Ascending aorta (tissue), 2 donors: ENCODE results near the gene CHCHD3. TPM values are rescaled to one million over a fixed set of nuclear protein-coding genes. Genes with fewer than 3 reads are reported as not detected.
A peak's percentile ranks its signal among the peaks of the same experiment; 100 is the strongest.

Experiments used
- DNase-seq, 2 donors: peaks; one replicate each; pipeline ENCODE4 v3.0.0-alpha.2; 2019; ENCODE audit warnings: low spot score in 2 of 2
- H3K27ac ChIP-seq, 2 donors: fragments of 200-600 bp; sonication (generic); one replicate each; pipeline ENCODE4 v1.5.1; 2016 to 2017; ENCODE audit warnings: mild to moderate bottlenecking in 1 of 2
- H3K27me3 ChIP-seq: fragments of 200-600 bp; sonication (generic); one replicate; pipeline ENCODE4 v1.5.1; 2017
- H3K36me3 ChIP-seq, 2 donors: fragments of 200-600 bp; sonication (generic); one replicate each; pipeline ENCODE4 v1.5.1; 2016
- H3K4me1 ChIP-seq, 2 donors: fragments of 200-600 bp; sonication (generic); one replicate each; pipeline ENCODE4 v1.5.1; 2016 to 2017; ENCODE audit warnings: mild to moderate bottlenecking in 1 of 2
- H3K4me3 ChIP-seq, 2 donors: fragments of 200-600 bp; sonication (generic); one replicate each; pipeline ENCODE4 v1.5.1; 2016 to 2017; ENCODE audit warnings: mild to moderate bottlenecking in 1 of 2
- H3K9me3 ChIP-seq, 2 donors: fragments of 200-600 bp; sonication (generic); one replicate each; pipeline ENCODE4 v1.5.1; 2016
- intact Hi-C: fragments of 100-400 bp; cut with DNase I; formaldehyde crosslinking; loops from one replicate; pipeline ENCODE4 v1.15.1; 2023
- total RNA-seq: library from RNA; depleted of rRNA; stranded (reverse); fragments of >200 nt; gene quantifications from one replicate; pipeline ENCODE4 v1.1.0, GENCODE V29; 2016
- TF ChIP-seq, protein P1 (sequence below), 3 experiments: fragments of 200-600 bp in 2 of 3; fragments of 450-650 bp in 1 of 3; sonication (generic) in 2 of 3; IDR thresholded peaks; one replicate each; pipeline ENCODE4 v1.5.1; 2016 to 2019; ENCODE audit warnings: antibody characterized with exemption in 3 of 3, mild to moderate bottlenecking in 1 of 3, moderate library complexity in 1 of 3

CHCHD3 gene
- total RNA-seq, 1 donor from 2014 or later, result 26.2 TPM

DNA sequence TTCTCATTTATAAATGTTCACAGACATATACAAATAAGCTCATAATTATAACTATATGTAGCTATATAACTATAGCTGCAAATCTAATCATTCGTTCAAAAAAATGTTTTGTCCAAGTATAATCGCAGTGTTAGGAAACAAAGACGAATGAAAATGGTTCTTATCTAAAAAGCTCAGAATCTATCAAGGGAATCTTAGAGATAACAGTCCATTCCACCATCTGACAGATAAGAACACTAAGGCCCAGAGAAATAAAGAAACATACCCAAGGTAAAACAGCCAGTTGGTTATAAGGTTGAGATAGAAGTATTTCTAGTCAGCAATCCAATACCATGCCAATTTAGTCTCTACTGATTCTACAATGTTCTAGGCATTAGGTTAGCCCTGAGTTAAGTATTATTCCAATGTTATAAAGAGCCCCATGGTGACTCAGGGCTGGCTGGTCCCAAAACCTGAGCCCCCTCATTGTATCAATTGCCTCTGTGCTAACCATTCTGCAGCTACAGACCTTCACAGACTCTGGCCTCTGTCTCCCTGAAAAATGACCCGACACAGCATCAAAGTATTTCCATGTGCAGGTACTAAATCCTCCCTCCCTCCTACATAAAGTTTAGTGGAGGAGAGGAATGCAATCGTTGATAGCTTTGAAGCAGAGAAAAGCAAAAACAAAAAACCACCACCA lies 30.0 kb downstream of the CHCHD3 start:
- no peak overlapping the region for H3K4me3 ChIP-seq
- TF ChIP-seq, protein P1, sequence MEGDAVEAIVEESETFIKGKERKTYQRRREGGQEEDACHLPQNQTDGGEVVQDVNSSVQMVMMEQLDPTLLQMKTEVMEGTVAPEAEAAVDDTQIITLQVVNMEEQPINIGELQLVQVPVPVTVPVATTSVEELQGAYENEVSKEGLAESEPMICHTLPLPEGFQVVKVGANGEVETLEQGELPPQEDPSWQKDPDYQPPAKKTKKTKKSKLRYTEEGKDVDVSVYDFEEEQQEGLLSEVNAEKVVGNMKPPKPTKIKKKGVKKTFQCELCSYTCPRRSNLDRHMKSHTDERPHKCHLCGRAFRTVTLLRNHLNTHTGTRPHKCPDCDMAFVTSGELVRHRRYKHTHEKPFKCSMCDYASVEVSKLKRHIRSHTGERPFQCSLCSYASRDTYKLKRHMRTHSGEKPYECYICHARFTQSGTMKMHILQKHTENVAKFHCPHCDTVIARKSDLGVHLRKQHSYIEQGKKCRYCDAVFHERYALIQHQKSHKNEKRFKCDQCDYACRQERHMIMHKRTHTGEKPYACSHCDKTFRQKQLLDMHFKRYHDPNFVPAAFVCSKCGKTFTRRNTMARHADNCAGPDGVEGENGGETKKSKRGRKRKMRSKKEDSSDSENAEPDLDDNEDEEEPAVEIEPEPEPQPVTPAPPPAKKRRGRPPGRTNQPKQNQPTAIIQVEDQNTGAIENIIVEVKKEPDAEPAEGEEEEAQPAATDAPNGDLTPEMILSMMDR (IDR thresholded peaks at IDR 0.05), result no peak
- no peaks in the 10 kb centered on the region for H3K36me3 ChIP-seq
- no peaks in the 10 kb centered on the region for H3K27me3 ChIP-seq
- intact Hi-C loops, result loop anchor here (5.0 kb wide), 1 partner anchor 55 kb away; no protein-coding TSS in a partner anchor
- peaks cover 3 to 29% of the 10 kb centered on the region in 2 donors for H3K4me1 ChIP-seq
- H3K27ac ChIP-seq, result peak overlapping the region; percentile 80 to 82
- H3K9me3 ChIP-seq, result no peaks in the 10 kb centered on the region
- no peak for DNase-seq

DNA sequence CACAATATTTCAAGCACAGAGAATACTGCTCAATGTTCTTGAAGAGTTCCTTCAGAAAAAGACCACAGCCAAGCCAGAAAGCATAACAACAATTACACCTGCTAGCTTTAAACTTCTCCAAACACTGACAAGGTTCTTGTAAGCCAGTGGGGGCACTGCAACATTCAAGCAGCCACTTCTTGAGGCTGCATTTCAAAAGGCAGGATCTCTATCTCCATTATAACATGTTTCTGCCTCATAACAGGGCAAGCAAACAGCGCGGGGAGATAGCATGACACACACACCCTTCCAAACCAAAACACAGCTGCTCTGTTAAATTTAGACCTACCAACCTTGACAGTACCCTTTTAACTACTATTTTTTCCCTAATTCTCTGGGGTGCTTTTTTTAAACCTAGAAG lies 30.8 kb downstream of the CHCHD3 start:
- H3K4me1 ChIP-seq, result peaks cover 3 to 29% of the 10 kb centered on the region in 2 donors
- H3K27ac ChIP-seq, result peak overlapping the region in 1 of 2 donors; percentile 80

DNA sequence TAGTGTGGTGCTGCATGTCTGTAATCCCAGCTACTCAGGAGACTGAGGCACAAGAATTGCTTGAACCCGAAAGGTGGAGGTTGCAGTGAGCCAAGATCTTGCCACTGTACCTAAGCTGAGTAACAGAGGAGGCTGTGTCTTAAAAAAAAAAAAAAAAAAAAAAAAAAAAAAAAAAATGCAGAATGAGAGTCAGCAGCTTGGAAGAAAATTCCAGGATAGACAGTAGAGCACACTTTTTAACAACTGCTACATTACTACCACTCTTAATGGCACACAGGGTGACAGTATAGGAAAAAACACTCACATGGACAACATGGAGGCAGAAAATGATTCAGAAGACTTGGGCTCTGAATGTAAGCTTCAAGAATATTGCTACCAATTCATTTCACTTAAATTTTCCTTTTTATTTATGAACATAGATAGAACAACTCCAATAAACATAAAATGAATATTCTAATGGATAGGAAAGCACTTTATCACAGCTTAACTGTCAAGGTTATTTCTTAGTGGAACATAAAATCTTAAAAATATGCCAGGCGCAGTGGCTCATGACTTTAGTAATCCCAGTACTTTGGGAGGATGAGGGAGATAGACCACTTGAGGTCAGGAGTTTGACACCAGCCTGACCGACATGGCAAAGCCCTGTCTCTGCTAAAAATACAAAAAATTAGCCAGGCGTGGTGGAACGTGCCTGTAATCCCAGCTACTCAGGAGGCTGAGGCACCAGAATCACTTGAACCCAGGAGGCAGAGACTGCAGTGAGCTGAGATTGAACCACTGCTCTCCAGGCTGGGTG lies 31.5 kb downstream of the CHCHD3 start:
- intact Hi-C loops, result loop anchor here (5.0 kb wide), 1 partner anchor 53 kb away; no protein-coding TSS in a partner anchor
- TF ChIP-seq, protein P1 (IDR thresholded peaks at IDR 0.05), result no peak
- Histone ChIP-seq H3K36me3 (no peaks in the 10 kb centered on the region), H3K27ac (peak overlapping the region in 1 of 2 donors; percentile 80), H3K9me3 (no peaks in the 10 kb centered on the region), H3K27me3 (no peaks in the 10 kb centered on the region), H3K4me1 (peaks cover 3 to 29% of the 10 kb centered on the region in 2 donors), H3K4me3 (no peak overlapping the region)
- DNase-seq, result no peak

More for the DNA sequence above, 30.8 kb downstream of the CHCHD3 start:
- no peak for DNase-seq
- intact Hi-C loops, result loop anchor here (5.0 kb wide), 1 partner anchor 54 kb away; no protein-coding TSS in a partner anchor
- Histone ChIP-seq H3K36me3 (no peaks in the 10 kb centered on the region), H3K9me3 (no peaks in the 10 kb centered on the region), H3K4me3 (no peak overlapping the region), H3K27me3 (no peaks in the 10 kb centered on the region)
- TF ChIP-seq, protein P1 (IDR thresholded peaks at IDR 0.05), result peak in 1 of 3 experiments; percentile 31

DNA sequence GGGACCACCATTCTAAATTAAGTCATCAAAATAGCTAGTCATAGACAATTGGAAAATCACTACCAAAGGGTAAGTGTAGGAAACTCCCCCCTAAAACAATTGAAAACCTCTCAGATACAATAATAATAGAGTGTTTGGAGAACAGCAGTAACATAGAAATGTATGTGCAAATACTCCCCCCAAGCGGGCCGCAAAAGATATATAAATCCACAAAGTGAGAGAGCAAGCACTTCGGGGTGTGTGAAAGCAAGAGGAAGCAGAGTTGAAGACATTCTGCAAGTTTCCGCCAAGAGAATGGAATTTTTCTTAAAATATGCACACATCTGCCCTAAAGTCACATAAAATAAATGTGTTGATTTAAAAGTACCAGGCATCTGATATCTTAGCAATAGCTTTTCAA lies 33.3 kb downstream of the CHCHD3 start:
- Histone ChIP-seq H3K4me1 (peaks cover under 1 to 24% of the 10 kb centered on the region in 2 donors), H3K27ac (no peak overlapping the region), H3K4me3 (no peak overlapping the region), H3K9me3 (no peaks in the 10 kb centered on the region), H3K27me3 (no peaks in the 10 kb centered on the region), H3K36me3 (no peaks in the 10 kb centered on the region)
- TF ChIP-seq, protein P1 (IDR thresholded peaks at IDR 0.05), result no peak
- intact Hi-C loops, result no loop called here
- DNase-seq, result no peak

DNA sequence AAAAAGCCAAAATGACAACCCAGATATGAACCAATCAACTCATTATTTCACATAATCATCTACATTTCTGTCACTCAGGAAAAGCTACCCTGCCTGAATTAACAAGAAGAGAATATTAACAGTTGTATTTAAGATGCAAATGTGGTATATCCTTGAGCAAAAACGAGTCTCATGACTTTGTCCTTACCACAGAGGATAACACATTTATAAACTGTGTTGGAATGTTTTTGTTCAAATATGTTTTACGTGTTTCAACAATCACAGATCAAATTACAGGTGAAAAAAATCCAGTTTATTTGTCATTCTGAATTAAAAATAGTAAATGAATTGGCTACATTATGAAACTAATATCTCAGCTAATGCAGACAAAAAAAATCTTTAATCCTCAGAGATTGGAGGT lies 34.6 kb downstream of the CHCHD3 start:
- H3K27me3 ChIP-seq, result no peaks in the 10 kb centered on the region
- DNase-seq, result no peak
- H3K4me3 ChIP-seq, result no peak overlapping the region
- no peaks in the 10 kb centered on the region for H3K9me3 ChIP-seq
- TF ChIP-seq, protein P1 (IDR thresholded peaks at IDR 0.05), result no peak
- H3K27ac ChIP-seq, result no peak overlapping the region
- peaks cover 0 to 18% of the 10 kb centered on the region in 2 donors for H3K4me1 ChIP-seq
- no peaks in the 10 kb centered on the region for H3K36me3 ChIP-seq
- intact Hi-C loops, result no loop called here
